ENCODE results near the gene APOD. TPM values are rescaled to one million over a fixed set of nuclear protein-coding genes. Genes with fewer than 3 reads are reported as not detected.
A peak's percentile ranks its signal among the peaks of the same experiment; 100 is the strongest.

Gene APOD
- total RNA-seq, 6 experiments from 2014 or later = 0.14 to 0.38 TPM; not detected in 4

GRCh38 chr3:195558602-195559001 is 25.1 kb downstream of the APOD start:
- H3K9me3 Mint-ChIP-seq = no peaks in the 10 kb centered on the region
- H3K27me3 Mint-ChIP-seq (ENCODE audit: insufficient read depth) = peaks cover 26% of the 10 kb centered on the region
- no peaks in the 10 kb centered on the region; the same call in 1 of the 2 replicates for H3K36me3 Mint-ChIP-seq (ENCODE audit: low read depth)
- no peaks in the 10 kb centered on the region for H3K4me1 Mint-ChIP-seq (ENCODE audit: low read depth)
- H3K4me3 Mint-ChIP-seq = no peak overlapping the region
- TF ChIP-seq, protein P1, sequence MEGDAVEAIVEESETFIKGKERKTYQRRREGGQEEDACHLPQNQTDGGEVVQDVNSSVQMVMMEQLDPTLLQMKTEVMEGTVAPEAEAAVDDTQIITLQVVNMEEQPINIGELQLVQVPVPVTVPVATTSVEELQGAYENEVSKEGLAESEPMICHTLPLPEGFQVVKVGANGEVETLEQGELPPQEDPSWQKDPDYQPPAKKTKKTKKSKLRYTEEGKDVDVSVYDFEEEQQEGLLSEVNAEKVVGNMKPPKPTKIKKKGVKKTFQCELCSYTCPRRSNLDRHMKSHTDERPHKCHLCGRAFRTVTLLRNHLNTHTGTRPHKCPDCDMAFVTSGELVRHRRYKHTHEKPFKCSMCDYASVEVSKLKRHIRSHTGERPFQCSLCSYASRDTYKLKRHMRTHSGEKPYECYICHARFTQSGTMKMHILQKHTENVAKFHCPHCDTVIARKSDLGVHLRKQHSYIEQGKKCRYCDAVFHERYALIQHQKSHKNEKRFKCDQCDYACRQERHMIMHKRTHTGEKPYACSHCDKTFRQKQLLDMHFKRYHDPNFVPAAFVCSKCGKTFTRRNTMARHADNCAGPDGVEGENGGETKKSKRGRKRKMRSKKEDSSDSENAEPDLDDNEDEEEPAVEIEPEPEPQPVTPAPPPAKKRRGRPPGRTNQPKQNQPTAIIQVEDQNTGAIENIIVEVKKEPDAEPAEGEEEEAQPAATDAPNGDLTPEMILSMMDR (IDR thresholded peaks at IDR 0.05) = peak; percentile 50; the same call in 1 of the 2 replicates
- H3K27ac Mint-ChIP-seq = no peak overlapping the region
- no peak for DNase-seq

- Mint-ChIP-seq H3K4me3 (no peak overlapping the region), H3K27me3 (ENCODE audit: insufficient read depth) (peaks cover 25% of the 10 kb centered on the region), H3K27ac (no peak overlapping the region), H3K4me1 (ENCODE audit: low read depth) (no peaks in the 10 kb centered on the region), H3K36me3 (ENCODE audit: low read depth) (no peaks in the 10 kb centered on the region), H3K9me3 (no peaks in the 10 kb centered on the region)
- no peak for DNase-seq
- TF ChIP-seq, protein P1 (IDR thresholded peaks at IDR 0.05) = no peak
Observed at GRCh38 chr3:195557322-195557721, 26.4 kb downstream of the APOD start.

GRCh38 chr3:195556390-195556789 is 27.4 kb downstream of the APOD start:
- DNase-seq = no peak
- Mint-ChIP-seq H3K27ac (no peak overlapping the region), H3K4me1 (ENCODE audit: low read depth) (no peaks in the 10 kb centered on the region), H3K36me3 (ENCODE audit: low read depth) (no peaks in the 10 kb centered on the region), H3K27me3 (ENCODE audit: insufficient read depth) (peaks cover 26% of the 10 kb centered on the region), H3K4me3 (no peak overlapping the region), H3K9me3 (no peaks in the 10 kb centered on the region)
- TF ChIP-seq, protein P1 (IDR thresholded peaks at IDR 0.05) = peak; percentile 30; the same call in 1 of the 2 replicates

DNA sequence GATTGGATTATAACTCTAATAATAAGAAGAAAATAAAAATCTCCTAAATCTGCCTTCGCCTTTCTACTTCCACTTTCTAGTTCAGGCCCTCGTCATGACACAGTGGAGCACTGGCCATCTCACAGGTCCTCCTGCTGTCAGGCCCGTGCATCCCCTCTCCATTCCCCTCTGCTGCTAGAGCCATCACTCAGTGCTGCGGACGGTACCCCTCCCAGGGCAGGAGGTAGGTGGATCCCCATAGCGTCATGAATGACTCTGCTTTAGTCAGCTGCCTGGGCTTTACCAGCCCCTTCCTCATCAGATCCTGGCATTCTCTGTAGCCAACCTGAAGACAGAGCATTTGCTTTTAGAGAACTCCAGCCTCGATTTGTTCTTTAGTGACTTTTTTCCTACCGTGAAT is 28.6 kb downstream of the APOD start:
- H3K36me3 Mint-ChIP-seq (ENCODE audit: low read depth) = no peaks in the 10 kb centered on the region
- TF ChIP-seq, protein P1 (IDR thresholded peaks at IDR 0.05) = no peak
- no peaks in the 10 kb centered on the region for H3K4me1 Mint-ChIP-seq (ENCODE audit: low read depth)
- H3K27ac Mint-ChIP-seq = no peak overlapping the region
- peaks cover 35% of the 10 kb centered on the region for H3K27me3 Mint-ChIP-seq (ENCODE audit: insufficient read depth)
- H3K9me3 Mint-ChIP-seq = no peaks in the 10 kb centered on the region
- DNase-seq = no peak
- peak overlapping the region; percentile 10; the same call in 1 of the 2 replicates for H3K4me3 Mint-ChIP-seq

GRCh38 chr3:195554458-195554857 is 29.3 kb downstream of the APOD start:
- TF ChIP-seq, protein P1 (IDR thresholded peaks at IDR 0.05) = no peak
- H3K27ac Mint-ChIP-seq = no peak overlapping the region
- H3K4me3 Mint-ChIP-seq = no peak overlapping the region
- H3K4me1 Mint-ChIP-seq (ENCODE audit: low read depth) = no peaks in the 10 kb centered on the region
- H3K9me3 Mint-ChIP-seq = no peaks in the 10 kb centered on the region
- peaks cover 35% of the 10 kb centered on the region for H3K27me3 Mint-ChIP-seq (ENCODE audit: insufficient read depth)
- no peaks in the 10 kb centered on the region for H3K36me3 Mint-ChIP-seq (ENCODE audit: low read depth)
- DNase-seq = no peak

GRCh38 chr3:195553268-195553667 is 30.5 kb downstream of the APOD start:
- H3K27ac Mint-ChIP-seq = no peak overlapping the region
- peaks cover 7% of the 10 kb centered on the region; the same call in 1 of the 2 replicates for H3K4me1 Mint-ChIP-seq (ENCODE audit: low read depth)
- DNase-seq = no peak
- no peaks in the 10 kb centered on the region for H3K36me3 Mint-ChIP-seq (ENCODE audit: low read depth)
- peaks cover 35% of the 10 kb centered on the region for H3K27me3 Mint-ChIP-seq (ENCODE audit: insufficient read depth)
- H3K9me3 Mint-ChIP-seq = no peaks in the 10 kb centered on the region
- H3K4me3 Mint-ChIP-seq = no peak overlapping the region
- TF ChIP-seq, protein P1 (IDR thresholded peaks at IDR 0.05) = no peak

Data from HFFc6 (cell line).